GM21423 (cell line): Measurements from ENCODE around the gene CCR2.
"Not testable (repeated sequence)": the region's sequence is repeated elsewhere in the genome, so short reads cannot be mapped to it uniquely, and the experiment has no call there.

Experiments used
- ATAC-seq: cut with Tn5 transposase; IDR thresholded peaks from one replicate; pipeline ENCODE4 v1.9.1; 2021; ENCODE audit warnings: mild to moderate bottlenecking, moderate library complexity; ENCODE audit not compliant: unreplicated experiment

CCR2 gene

GRCh38 chr3:46353647-46354410 is at the start of gene CCR2:
CCR2 (plus strand) TSS chr3:46354111; CDS start chr3:46357528, 3,417 bp downstream.
- no peak for ATAC-seq

- ATAC-seq: no peak
Observed at GRCh38 chr3:46304739-46305138, 49.2 kb upstream of the CCR2 start.

GRCh38 chr3:46312991-46313390 is 40.9 kb upstream of the CCR2 start:
- ATAC-seq: no peak

GRCh38 chr3:46314517-46314916 is 39.4 kb upstream of the CCR2 start:
- ATAC-seq: no peak

- ATAC-seq: no peak
Observed at GRCh38 chr3:46316206-46316605, 37.7 kb upstream of the CCR2 start.

- no peak for ATAC-seq
Observed at GRCh38 chr3:46318207-46318927, 35.5 kb upstream of the CCR2 start.

- ATAC-seq: no peak
Observed at GRCh38 chr3:46321461-46322104, 32.3 kb upstream of the CCR2 start.

- no peak for ATAC-seq
Observed at GRCh38 chr3:46324036-46324435, 29.9 kb upstream of the CCR2 start.

GRCh38 chr3:46325645-46326300 is 28.1 kb upstream of the CCR2 start:
- ATAC-seq: no peak

- not testable (repeated sequence) for ATAC-seq
Observed at GRCh38 chr3:46330676-46331075, 23.2 kb upstream of the CCR2 start.

GRCh38 chr3:46334741-46335478 is 19.0 kb upstream of the CCR2 start:
- no peak for ATAC-seq

GRCh38 chr3:46335541-46335940 is 18.4 kb upstream of the CCR2 start:
- ATAC-seq: no peak

GRCh38 chr3:46337911-46338310 is 16.0 kb upstream of the CCR2 start:
- ATAC-seq: no peak

GRCh38 chr3:46338840-46339239 is 15.1 kb upstream of the CCR2 start:
- no peak for ATAC-seq

- ATAC-seq: no peak
Observed at GRCh38 chr3:46344476-46344875, 9.4 kb upstream of the CCR2 start.

GRCh38 chr3:46348823-46349482 is 5.0 kb upstream of the CCR2 start:
- no peak for ATAC-seq

GRCh38 chr3:46349484-46350261 is 4.2 kb upstream of the CCR2 start:
- peak; percentile 85 for ATAC-seq

GRCh38 chr3:46350262-46350565 is 3.7 kb upstream of the CCR2 start:
- peak; percentile 34 for ATAC-seq

GRCh38 chr3:46351646-46352045 is 2.3 kb upstream of the CCR2 start:
- no peak for ATAC-seq

- no peak for ATAC-seq
Observed at GRCh38 chr3:46353090-46353489, 821 bp upstream of the CCR2 start.
